ENCODE measurements around the gene GTPBP1. TPM values are rescaled to one million over a fixed set of nuclear protein-coding genes. Genes with fewer than 3 reads are reported as not detected.

GTPBP1 gene
- total RNA-seq, 1 donor from 2014 or later = 43.3 TPM

- Mint-ChIP-seq H3K36me3 (ENCODE audit: low read depth) (peaks cover 27% of the 10 kb centered on the region), H3K27ac (ENCODE audit: unreplicated experiment) (peak overlapping the region; percentile 66), H3K9me3 (ENCODE audit: low read depth) (no peaks in the 10 kb centered on the region), H3K4me3 (ENCODE audit: unreplicated experiment) (no peak overlapping the region), H3K27me3 (ENCODE audit: low read depth) (no peaks in the 10 kb centered on the region), H3K4me1 (ENCODE audit: low read depth) (peaks cover 36% of the 10 kb centered on the region)
- peak; percentile 59 for DNase-seq (ENCODE audit: low spot score)
- TF ChIP-seq, protein P1, sequence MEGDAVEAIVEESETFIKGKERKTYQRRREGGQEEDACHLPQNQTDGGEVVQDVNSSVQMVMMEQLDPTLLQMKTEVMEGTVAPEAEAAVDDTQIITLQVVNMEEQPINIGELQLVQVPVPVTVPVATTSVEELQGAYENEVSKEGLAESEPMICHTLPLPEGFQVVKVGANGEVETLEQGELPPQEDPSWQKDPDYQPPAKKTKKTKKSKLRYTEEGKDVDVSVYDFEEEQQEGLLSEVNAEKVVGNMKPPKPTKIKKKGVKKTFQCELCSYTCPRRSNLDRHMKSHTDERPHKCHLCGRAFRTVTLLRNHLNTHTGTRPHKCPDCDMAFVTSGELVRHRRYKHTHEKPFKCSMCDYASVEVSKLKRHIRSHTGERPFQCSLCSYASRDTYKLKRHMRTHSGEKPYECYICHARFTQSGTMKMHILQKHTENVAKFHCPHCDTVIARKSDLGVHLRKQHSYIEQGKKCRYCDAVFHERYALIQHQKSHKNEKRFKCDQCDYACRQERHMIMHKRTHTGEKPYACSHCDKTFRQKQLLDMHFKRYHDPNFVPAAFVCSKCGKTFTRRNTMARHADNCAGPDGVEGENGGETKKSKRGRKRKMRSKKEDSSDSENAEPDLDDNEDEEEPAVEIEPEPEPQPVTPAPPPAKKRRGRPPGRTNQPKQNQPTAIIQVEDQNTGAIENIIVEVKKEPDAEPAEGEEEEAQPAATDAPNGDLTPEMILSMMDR (IDR thresholded peaks at IDR 0.05) = no peak
Observed at GRCh38 chr22:38733724-38734381, 28.1 kb downstream of the GTPBP1 start.

- peak; percentile 59 for DNase-seq (ENCODE audit: low spot score)
- H3K27ac Mint-ChIP-seq (ENCODE audit: unreplicated experiment) = peak overlapping the region; percentile 68
- TF ChIP-seq, protein P1 (IDR thresholded peaks at IDR 0.05) = no peak
- H3K36me3 Mint-ChIP-seq (ENCODE audit: low read depth) = peaks cover 22% of the 10 kb centered on the region
- H3K9me3 Mint-ChIP-seq (ENCODE audit: low read depth) = no peaks in the 10 kb centered on the region
- peaks cover 32% of the 10 kb centered on the region for H3K4me1 Mint-ChIP-seq (ENCODE audit: low read depth)
- no peak overlapping the region for H3K4me3 Mint-ChIP-seq (ENCODE audit: unreplicated experiment)
- H3K27me3 Mint-ChIP-seq (ENCODE audit: low read depth) = no peaks in the 10 kb centered on the region
Observed at GRCh38 chr22:38734421-38735100, 28.8 kb downstream of the GTPBP1 start.

DNA sequence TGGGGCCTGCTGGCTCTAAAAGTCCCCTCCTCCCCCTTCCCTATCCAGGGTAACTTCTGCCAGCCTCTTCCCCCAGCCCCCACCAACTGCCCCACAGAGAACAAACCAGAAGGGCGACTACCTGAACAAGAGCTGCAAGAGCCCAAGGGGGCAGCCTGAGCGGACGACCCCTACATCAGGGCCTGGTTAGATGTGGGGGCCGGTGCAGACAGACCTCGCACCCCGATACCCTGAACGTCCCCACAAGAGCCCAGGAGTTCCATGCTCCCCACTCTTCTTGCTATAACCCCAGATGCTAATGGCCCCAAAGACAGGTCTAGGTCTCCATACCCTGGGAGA lies 29.4 kb downstream of the GTPBP1 start:
- DNase-seq (ENCODE audit: low spot score) = no peak
- Mint-ChIP-seq H3K4me1 (ENCODE audit: low read depth) (peaks cover 32% of the 10 kb centered on the region), H3K4me3 (ENCODE audit: unreplicated experiment) (no peak overlapping the region), H3K36me3 (ENCODE audit: low read depth) (peaks cover 24% of the 10 kb centered on the region), H3K27me3 (ENCODE audit: low read depth) (no peaks in the 10 kb centered on the region), H3K27ac (ENCODE audit: unreplicated experiment) (no peak overlapping the region), H3K9me3 (ENCODE audit: low read depth) (no peaks in the 10 kb centered on the region)
- TF ChIP-seq, protein P1 (IDR thresholded peaks at IDR 0.05) = no peak

DNA sequence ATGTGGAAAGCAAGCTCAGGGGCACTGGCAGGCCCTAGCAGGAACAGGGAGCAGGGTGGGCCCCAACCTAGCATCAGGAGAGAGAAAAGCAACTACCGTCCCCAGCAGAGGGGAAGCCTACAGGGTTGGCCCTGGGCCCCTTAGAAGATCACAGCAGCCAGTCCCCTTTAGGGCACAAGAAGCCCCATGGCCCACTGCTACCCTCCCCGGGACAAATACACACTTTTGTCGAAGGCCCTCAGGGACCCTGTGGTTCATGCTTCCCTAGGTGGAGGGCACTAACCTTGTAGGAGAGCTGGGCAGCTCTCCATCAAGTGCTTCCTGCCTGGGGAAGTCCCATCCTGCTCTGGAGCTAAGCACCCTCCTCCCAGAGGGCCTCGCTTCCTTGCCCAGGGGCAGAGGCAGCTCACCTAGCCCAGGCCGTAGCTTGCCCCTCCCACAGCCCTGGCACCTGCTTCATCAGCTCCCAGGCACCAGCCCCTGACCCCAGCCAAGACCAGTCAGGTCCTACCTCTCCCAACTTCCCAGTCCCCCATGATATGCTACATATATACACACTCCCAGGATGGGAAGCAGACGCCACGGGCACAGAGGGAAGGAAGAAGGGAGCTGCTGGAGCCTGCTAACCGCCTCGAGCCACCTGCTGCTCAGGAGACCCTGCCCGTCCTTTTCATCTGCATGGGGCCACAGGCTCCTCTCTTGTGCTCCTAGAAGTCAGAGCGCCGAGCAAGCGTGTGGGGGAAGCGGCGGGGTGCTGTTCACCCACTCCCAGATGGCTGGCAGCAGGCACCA lies 29.9 kb downstream of the GTPBP1 start:
- peaks cover 20% of the 10 kb centered on the region for H3K36me3 Mint-ChIP-seq (ENCODE audit: low read depth)
- no peaks in the 10 kb centered on the region for H3K9me3 Mint-ChIP-seq (ENCODE audit: low read depth)
- TF ChIP-seq, protein P1 (IDR thresholded peaks at IDR 0.05) = no peak
- no peak overlapping the region for H3K4me3 Mint-ChIP-seq (ENCODE audit: unreplicated experiment)
- no peaks in the 10 kb centered on the region for H3K27me3 Mint-ChIP-seq (ENCODE audit: low read depth)
- peaks cover 32% of the 10 kb centered on the region for H3K4me1 Mint-ChIP-seq (ENCODE audit: low read depth)
- H3K27ac Mint-ChIP-seq (ENCODE audit: unreplicated experiment) = no peak overlapping the region
- no peak for DNase-seq (ENCODE audit: low spot score)

GRCh38 chr22:38736257-38736570 lies 30.5 kb downstream of the GTPBP1 start:
- DNase-seq (ENCODE audit: low spot score) = no peak
- H3K4me3 Mint-ChIP-seq (ENCODE audit: unreplicated experiment) = no peak overlapping the region

More at GRCh38 chr22:38736257-38736570, 30.5 kb downstream of the GTPBP1 start:
- H3K27me3 Mint-ChIP-seq (ENCODE audit: low read depth) = no peaks in the 10 kb centered on the region
- no peaks in the 10 kb centered on the region for H3K9me3 Mint-ChIP-seq (ENCODE audit: low read depth)
- H3K4me1 Mint-ChIP-seq (ENCODE audit: low read depth) = peaks cover 32% of the 10 kb centered on the region
- H3K27ac Mint-ChIP-seq (ENCODE audit: unreplicated experiment) = no peak overlapping the region
- H3K36me3 Mint-ChIP-seq (ENCODE audit: low read depth) = peaks cover 23% of the 10 kb centered on the region
- TF ChIP-seq, protein P1 (IDR thresholded peaks at IDR 0.05) = no peak

All from chondrocyte (in vitro differentiated cells).